GM23338 (cell line): Measurements from ENCODE around the gene TXNDC16. TPM values are rescaled to one million over a fixed set of nuclear protein-coding genes. Genes with fewer than 3 reads are reported as not detected.

ENCODE experiments used
- ATAC-seq: fragments of 200-7000 bp; cut with Tn5 transposase; 3 replicates; pipeline ENCODE4 v1.9.1; 2020
- DNase-seq: peaks from one replicate; pipeline ENCODE4 v3.0.0-alpha.2; 2015; ENCODE audit warnings: low spot score
- H2AFZ ChIP-seq: fragments of 200-600 bp; sonication (generic); 2 replicates; pipeline ENCODE4 v1.8.0; 2016; ENCODE audit warnings: antibody characterized with exemption, mild to moderate bottlenecking, moderate library complexity
- H3F3A ChIP-seq: fragments of 200-600 bp; sonication (generic); replicated peaks from 2 replicates; pipeline ENCODE4 v1.8.0; 2017; ENCODE audit warnings: antibody characterized with exemption, mixed run types, low read depth
- H3K27ac ChIP-seq: fragments of 200-600 bp; sonication (generic); 2 replicates; pipeline ENCODE4 v1.6.1; 2016; ENCODE audit warnings: low read depth
- H3K27me3 ChIP-seq: fragments of 200-600 bp; sonication (generic); 2 replicates; pipeline ENCODE4 v1.8.0; 2016; ENCODE audit warnings: mild to moderate bottlenecking, mixed run types, moderate library complexity; ENCODE audit not compliant: insufficient read depth
- H3K36me3 ChIP-seq: fragments of 200-600 bp; sonication (generic); 2 replicates; pipeline ENCODE4 v1.8.0; 2016; ENCODE audit warnings: mild to moderate bottlenecking; ENCODE audit not compliant: insufficient read depth
- H3K4me1 ChIP-seq: fragments of 200-600 bp; sonication (generic); 2 replicates; pipeline ENCODE4 v1.8.0; 2016; ENCODE audit warnings: mild to moderate bottlenecking, moderate library complexity; ENCODE audit not compliant: insufficient read depth
- H3K4me2 ChIP-seq: fragments of 200-600 bp; sonication (generic); 2 replicates; pipeline ENCODE4 v1.7.1; 2017; ENCODE audit warnings: mixed run types
- H3K4me3 ChIP-seq: fragments of 200-600 bp; sonication (generic); 2 replicates; pipeline ENCODE4 v1.6.1; 2016; ENCODE audit warnings: mixed run types
- H3K79me2 ChIP-seq: fragments of 200-600 bp; sonication (generic); replicated peaks from 2 replicates; pipeline ENCODE4 v1.8.0; 2017; ENCODE audit warnings: mild to moderate bottlenecking; ENCODE audit not compliant: insufficient read depth
- H3K9me2 ChIP-seq: fragments of 200-600 bp; sonication (generic); 2 replicates; pipeline ENCODE4 v1.8.0; 2017; ENCODE audit not compliant: insufficient read depth
- H4K20me1 ChIP-seq: fragments of 200-600 bp; sonication (generic); replicated peaks from 2 replicates; pipeline ENCODE4 v1.8.0; 2017; ENCODE audit warnings: mild to moderate bottlenecking; ENCODE audit not compliant: insufficient read depth
- H3K27ac Mint-ChIP-seq: 2 replicates; pipeline ENCODE4 v1.8.0; 2020; ENCODE audit warnings: inconsistent platforms, mild to moderate bottlenecking, moderate library complexity, mixed read lengths
- H3K27me3 Mint-ChIP-seq: 3 replicates; pipeline ENCODE4 v1.8.0; 2022; ENCODE audit warnings: low read depth, mild to moderate bottlenecking, moderate library complexity, mixed read lengths, inconsistent platforms; ENCODE audit not compliant: insufficient read depth, poor library complexity
- H3K36me3 Mint-ChIP-seq: 3 replicates; pipeline ENCODE4 v1.8.0; 2021; ENCODE audit warnings: low read depth, mild to moderate bottlenecking, inconsistent platforms, moderate library complexity, mixed read lengths
- H3K4me1 Mint-ChIP-seq: 3 replicates; pipeline ENCODE4 v1.8.0; 2020; ENCODE audit warnings: mild to moderate bottlenecking, inconsistent platforms, mixed read lengths
- H3K4me3 Mint-ChIP-seq: 3 replicates; pipeline ENCODE4 v1.8.0; 2021; ENCODE audit warnings: moderate library complexity, mild to moderate bottlenecking, inconsistent platforms, mixed read lengths
- H3K9me3 Mint-ChIP-seq: 3 replicates; pipeline ENCODE4 v1.8.0; 2020; ENCODE audit warnings: moderate library complexity, mild to moderate bottlenecking, inconsistent platforms, mixed read lengths
- CTCF ChIP-seq, 2 experiments: fragments of 200-600 bp in 1 of 2; sonication (generic) in 1 of 2; conservative IDR thresholded peaks; 2 replicates each; pipeline versions ENCODE4 v1.5.1 to v1.6.1; 2016 to 2017; ENCODE audit warnings: antibody characterized with exemption in 2 of 2, low read depth in 2 of 2, mild to moderate bottlenecking in 2 of 2, moderate library complexity in 1 of 2
- ETS1 ChIP-seq: IDR thresholded peaks from 2 replicates; pipeline ENCODE4 v1.6.1; 2016; ENCODE audit warnings: antibody characterized with exemption
- EZH2 ChIP-seq: fragments of 200-600 bp; sonication (generic); IDR thresholded peaks from one replicate; pipeline ENCODE4 v1.8.0; 2017; ENCODE audit warnings: antibody characterized with exemption, mild to moderate bottlenecking, low read depth; ENCODE audit not compliant: unreplicated experiment
- EZH2phosphoT487 ChIP-seq: fragments of 200-600 bp; sonication (generic); IDR thresholded peaks from one replicate; pipeline ENCODE4 v1.8.1; 2018; ENCODE audit warnings: antibody characterized with exemption; ENCODE audit not compliant: unreplicated experiment
- JUNB ChIP-seq: IDR thresholded peaks from one replicate; pipeline ENCODE4 v1.6.1; 2016; ENCODE audit warnings: antibody characterized with exemption; ENCODE audit not compliant: unreplicated experiment
- NANOG ChIP-seq: IDR thresholded peaks from 2 replicates; pipeline ENCODE4 v1.6.1; 2016; ENCODE audit warnings: antibody characterized with exemption, borderline replicate concordance
- REST ChIP-seq: IDR thresholded peaks from one replicate; pipeline ENCODE4 v1.6.1; 2018; ENCODE audit warnings: antibody characterized with exemption; ENCODE audit not compliant: unreplicated experiment
- STAT1 ChIP-seq: IDR thresholded peaks from one replicate; pipeline ENCODE4 v1.6.1; 2016; ENCODE audit warnings: antibody characterized with exemption; ENCODE audit not compliant: unreplicated experiment
- ZNF114 ChIP-seq: fragments of 250-450 bp; sonication (Bioruptor Pico); IDR thresholded peaks from 2 replicates; pipeline ENCODE4 v1.5.0; 2020; ENCODE audit warnings: mild to moderate bottlenecking, moderate library complexity
- ZNF331 ChIP-seq: fragments of 250-450 bp; sonication (Bioruptor Pico); IDR thresholded peaks from 2 replicates; pipeline ENCODE4 v1.5.0; 2020; ENCODE audit warnings: low read depth, mild to moderate bottlenecking, moderate library complexity
- ZNF462 ChIP-seq: fragments of 250-450 bp; sonication (Bioruptor Pico); IDR thresholded peaks from 2 replicates; pipeline ENCODE4 v1.5.0; 2020; ENCODE audit warnings: mild to moderate bottlenecking, moderate library complexity
- polyA plus RNA-seq: library from polyadenylated mRNA; unstranded; fragments of >200 nt; fragmentation: Nextera tagmentation; extraction: Ambion mirVana; gene quantifications from 2 replicates; pipeline ENCODE4 v1.2.1, GENCODE V29; 2016
- total RNA-seq: library from RNA; depleted of rRNA; stranded (reverse); fragments of >200 nt; shearing (Covaris generic); gene quantifications from 2 replicates; pipeline ENCODE4 v1.2.3, GENCODE V29; 2014

The TXNDC16 gene
- total and polyA plus RNA-seq, 2 experiments from 2014 or later = 13.6 to 14.0 TPM

- Histone ChIP-seq H3K27me3 (no peaks in the 10 kb centered on the region), H3K9me2 (no peaks in the 10 kb centered on the region), H2AFZ (no peak overlapping the region), H3K4me3 (no peak overlapping the region), H3K27ac (no peak overlapping the region), H3K79me2 (no peaks in the 10 kb centered on the region), H3K4me1 (no peaks in the 10 kb centered on the region), H3K4me2 (no peak overlapping the region), H3F3A (no peaks in the 10 kb centered on the region), H4K20me1 (no peaks in the 10 kb centered on the region), H3K36me3 (no peaks in the 10 kb centered on the region)
- TF ChIP-seq ZNF331 (CRISPR knock-in tag) (no peak), NANOG (no peak), STAT1 (no peak), REST (no peak), CTCF (conservative IDR thresholded peaks at IDR 0.05; ENCODE audit: low read depth in 2 of 2) (no peak), EZH2phosphoT487 (no peak), ETS1 (no peak), JUNB (no peak), ZNF462 (no peak), EZH2 (no peak), ZNF114 (CRISPR knock-in tag) (no peak)
- DNase-seq (no peak), ATAC-seq (no peak)
- Mint-ChIP-seq H3K4me3 (no peak overlapping the region), H3K9me3 (no peaks in the 10 kb centered on the region), H3K27ac (no peak overlapping the region), H3K36me3 (no peaks in the 10 kb centered on the region), H3K27me3 (no peaks in the 10 kb centered on the region), H3K4me1 (no peaks in the 10 kb centered on the region)
Observed at GRCh38 chr14:52434955-52435354, 117.3 kb downstream of the TXNDC16 start.
